HepG2 (cell line): ENCODE measurements around the gene RALB. TPM values are rescaled to one million over a fixed set of nuclear protein-coding genes. Genes with fewer than 3 reads are reported as not detected.

Experiments
- CEBPB ChIP-seq: IDR thresholded peaks from 2 replicates; pipeline ENCODE4 v1.6.1; 2011; ENCODE audit warnings: low read depth, low read length, improper control_type of control experiment, borderline replicate concordance
- FOXK1 ChIP-seq: sonication (generic); formaldehyde crosslinking; IDR thresholded peaks from 2 replicates; pipeline ENCODE4 v1.4.0; 2020; ENCODE audit warnings: low read depth, missing genetic modification reagents, borderline replicate concordance
- KDM6A ChIP-seq: IDR thresholded peaks from 2 replicates; pipeline ENCODE4 v1.6.1; 2016; ENCODE audit warnings: low read depth
- MAFK ChIP-seq, 2 experiments: IDR thresholded peaks in 1 of 2; conservative IDR thresholded peaks in 1 of 2; 2 replicates each; pipeline ENCODE4 v1.6.1; 2011; ENCODE audit warnings: improper control_type of control experiment in 2 of 2, low read length in 2 of 2
- MAZ ChIP-seq, 2 experiments: sonication (generic) in 1 of 2; formaldehyde crosslinking in 1 of 2; IDR thresholded peaks; 2 replicates each; pipeline versions ENCODE4 v1.5.0 to v1.6.1; 2012 to 2020; ENCODE audit warnings: low read depth in 2 of 2, mild to moderate bottlenecking in 2 of 2, borderline replicate concordance in 1 of 2, improper control_type of control experiment in 1 of 2, low read length in 1 of 2, missing genetic modification reagents in 1 of 2, moderate library complexity in 1 of 2
- MYC ChIP-seq: sonication (generic); formaldehyde crosslinking; IDR thresholded peaks from 2 replicates; pipeline ENCODE4 v1.9.0; 2021; ENCODE audit warnings: missing genetic modification reagents, borderline replicate concordance
- NFIC ChIP-seq: IDR thresholded peaks from 2 replicates; pipeline ENCODE4 v1.6.1; 2012; ENCODE audit warnings: mild to moderate bottlenecking, low read length, inconsistent platforms
- THAP9 ChIP-seq: sonication (generic); formaldehyde crosslinking; IDR thresholded peaks from 2 replicates; pipeline ENCODE4; 2020; ENCODE audit warnings: missing genetic modification reagents, mild to moderate bottlenecking, borderline replicate concordance
- ZNF225 ChIP-seq: sonication (generic); formaldehyde crosslinking; IDR thresholded peaks from 2 replicates; pipeline ENCODE4 v1.4.0; 2020; ENCODE audit warnings: mild to moderate bottlenecking, missing genetic modification reagents
- ZNF33B ChIP-seq: sonication (generic); formaldehyde crosslinking; IDR thresholded peaks from 2 replicates; pipeline ENCODE4 v1.5.1; 2020; ENCODE audit warnings: mild to moderate bottlenecking, missing genetic modification reagents
- ZNF367 ChIP-seq: sonication (generic); formaldehyde crosslinking; IDR thresholded peaks from 2 replicates; pipeline ENCODE4 v1.4.0; 2020; ENCODE audit warnings: missing genetic modification reagents, borderline replicate concordance
- ZNF547 ChIP-seq: sonication (generic); formaldehyde crosslinking; IDR thresholded peaks from 2 replicates; pipeline ENCODE4 v1.5.1; 2020; ENCODE audit warnings: mild to moderate bottlenecking, missing genetic modification reagents
- ZNF800 ChIP-seq: sonication (generic); formaldehyde crosslinking; IDR thresholded peaks from 2 replicates; pipeline ENCODE4 v1.4.0; 2020; ENCODE audit warnings: missing genetic modification reagents
- polyA plus RNA-seq, 8 experiments: library from polyadenylated mRNA; depleted of rRNA in 3 of 8; stranded (reverse) in 7 of 8; unstranded in 1 of 8; fragments of >200 nt; fragmentation: Illumina TruSeq in 4 of 8; extraction: Trizol in 4 of 8; gene quantifications; 2 replicates each; pipeline versions ENCODE4 v1.2.1 to v1.2.3, GENCODE V29; 2011 to 2016; ENCODE audit warnings: low read depth in 4 of 8, missing spikeins in 1 of 8, mixed read lengths in 1 of 8; ENCODE audit not compliant: insufficient read depth in 1 of 8
- total RNA-seq, 5 experiments: library from RNA; depleted of rRNA; stranded (reverse); fragments of >200 nt; fragmentation: Illumina TruSeq; extraction: Trizol; gene quantifications; 2 replicates each; pipeline ENCODE4 v1.2.3, GENCODE V29; 2016; ENCODE audit warnings: low read depth in 1 of 5
- TF ChIP-seq, protein P1 (sequence below): sonication (generic); formaldehyde crosslinking; IDR thresholded peaks from 2 replicates; pipeline ENCODE4 v1.4.0; 2020; ENCODE audit warnings: missing genetic modification reagents
- TF ChIP-seq, protein P2 (sequence below): sonication (generic); formaldehyde crosslinking; IDR thresholded peaks from 2 replicates; pipeline ENCODE4 v1.4.0; 2020; ENCODE audit warnings: mild to moderate bottlenecking, missing genetic modification reagents
- TF ChIP-seq, protein P3 (sequence below): sonication (generic); formaldehyde crosslinking; IDR thresholded peaks from 2 replicates; pipeline ENCODE4 v1.4.0; 2020; ENCODE audit warnings: missing genetic modification reagents, mild to moderate bottlenecking, borderline replicate concordance

Gene RALB
- total and polyA plus RNA-seq, 2 of the 13 experiments (the other 11 are each of a cell fraction or from before 2014, with no cell fraction given): 37.8 to 43.2 TPM

DNA sequence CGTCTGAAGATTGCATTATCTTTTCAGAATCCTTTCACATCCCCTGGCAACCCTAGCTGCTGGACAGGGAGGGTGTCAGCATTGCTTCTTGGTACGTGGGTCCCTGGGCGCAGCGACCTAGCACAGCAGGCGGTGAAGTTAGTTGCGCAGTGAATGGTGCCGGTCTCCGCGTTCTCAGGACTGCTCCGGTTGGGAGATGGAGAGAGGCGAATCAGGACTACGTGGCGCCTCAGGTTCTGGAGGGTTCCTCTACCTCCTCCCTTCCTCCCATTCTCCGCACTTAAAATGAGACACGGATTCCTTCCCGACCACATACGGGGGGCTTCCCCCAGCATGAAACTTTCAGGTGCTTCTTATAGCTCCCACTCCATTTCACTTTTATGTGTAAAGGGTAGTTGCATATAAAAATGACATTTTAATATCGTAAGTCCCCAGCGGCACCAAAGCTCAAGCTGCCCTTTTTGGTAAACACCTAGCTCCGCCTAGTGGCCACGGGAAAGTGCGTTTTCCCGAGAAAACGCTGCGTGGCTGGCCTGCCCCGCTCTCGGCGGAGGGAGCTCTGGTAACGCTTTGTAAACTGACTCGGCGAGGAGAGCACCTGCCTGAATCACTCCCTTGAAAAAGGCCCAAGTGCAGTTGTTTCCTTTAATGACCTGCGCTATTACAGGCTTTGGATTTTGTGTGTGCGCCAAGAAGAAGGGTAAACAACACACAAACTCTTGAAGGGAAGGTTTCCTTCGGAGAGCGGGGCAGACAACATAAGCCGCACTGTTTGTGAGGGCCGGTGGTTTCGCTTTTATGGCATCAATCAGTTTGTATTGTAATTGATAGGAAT is 60.4 kb downstream of the RALB start (continued):
- TF ChIP-seq, protein P1, sequence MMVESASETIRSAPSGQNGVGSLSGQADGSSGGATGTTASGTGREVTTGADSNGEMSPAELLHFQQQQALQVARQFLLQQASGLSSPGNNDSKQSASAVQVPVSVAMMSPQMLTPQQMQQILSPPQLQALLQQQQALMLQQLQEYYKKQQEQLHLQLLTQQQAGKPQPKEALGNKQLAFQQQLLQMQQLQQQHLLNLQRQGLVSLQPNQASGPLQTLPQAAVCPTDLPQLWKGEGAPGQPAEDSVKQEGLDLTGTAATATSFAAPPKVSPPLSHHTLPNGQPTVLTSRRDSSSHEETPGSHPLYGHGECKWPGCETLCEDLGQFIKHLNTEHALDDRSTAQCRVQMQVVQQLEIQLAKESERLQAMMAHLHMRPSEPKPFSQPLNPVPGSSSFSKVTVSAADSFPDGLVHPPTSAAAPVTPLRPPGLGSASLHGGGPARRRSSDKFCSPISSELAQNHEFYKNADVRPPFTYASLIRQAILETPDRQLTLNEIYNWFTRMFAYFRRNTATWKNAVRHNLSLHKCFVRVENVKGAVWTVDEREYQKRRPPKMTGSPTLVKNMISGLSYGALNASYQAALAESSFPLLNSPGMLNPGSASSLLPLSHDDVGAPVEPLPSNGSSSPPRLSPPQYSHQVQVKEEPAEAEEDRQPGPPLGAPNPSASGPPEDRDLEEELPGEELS (CRISPR knock-in tag): no peak
- TF ChIP-seq MYC (CRISPR knock-in tag): peak; percentile 39; the same call in 1 of the 2 replicates
- no peak for TF ChIP-seq THAP9 (CRISPR knock-in tag)
- no peak for TF ChIP-seq ZNF367 (CRISPR knock-in tag)
- TF ChIP-seq ZNF800 (CRISPR knock-in tag): no peak
- TF ChIP-seq, protein P2, sequence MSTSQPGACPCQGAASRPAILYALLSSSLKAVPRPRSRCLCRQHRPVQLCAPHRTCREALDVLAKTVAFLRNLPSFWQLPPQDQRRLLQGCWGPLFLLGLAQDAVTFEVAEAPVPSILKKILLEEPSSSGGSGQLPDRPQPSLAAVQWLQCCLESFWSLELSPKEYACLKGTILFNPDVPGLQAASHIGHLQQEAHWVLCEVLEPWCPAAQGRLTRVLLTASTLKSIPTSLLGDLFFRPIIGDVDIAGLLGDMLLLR (CRISPR knock-in tag): no peak; the same call in 1 of the 2 replicates
- TF ChIP-seq KDM6A (CRISPR knock-in tag): no peak
- TF ChIP-seq MAZ (IDR thresholded peaks at IDR 0.05; ENCODE audit: borderline replicate concordance, low read depth, low read length): no peak
- peak; percentile 36; the same call in 1 of the 2 replicates for TF ChIP-seq MAZ (CRISPR knock-in tag; IDR thresholded peaks at IDR 0.05; ENCODE audit: low read depth)
- no peak for TF ChIP-seq ZNF547 (CRISPR knock-in tag)
- TF ChIP-seq ZNF225: peak; percentile 42; the same call in 1 of the 2 replicates
- no peak for TF ChIP-seq ZNF33B
- TF ChIP-seq MAFK (conservative IDR thresholded peaks at IDR 0.05 in 1 of 2, IDR thresholded peaks at IDR 0.05 in 1 of 2; ENCODE audit: low read length in 2 of 2): no peak
- no peak for TF ChIP-seq NFIC
- TF ChIP-seq CEBPB: no peak
- TF ChIP-seq, protein P3, sequence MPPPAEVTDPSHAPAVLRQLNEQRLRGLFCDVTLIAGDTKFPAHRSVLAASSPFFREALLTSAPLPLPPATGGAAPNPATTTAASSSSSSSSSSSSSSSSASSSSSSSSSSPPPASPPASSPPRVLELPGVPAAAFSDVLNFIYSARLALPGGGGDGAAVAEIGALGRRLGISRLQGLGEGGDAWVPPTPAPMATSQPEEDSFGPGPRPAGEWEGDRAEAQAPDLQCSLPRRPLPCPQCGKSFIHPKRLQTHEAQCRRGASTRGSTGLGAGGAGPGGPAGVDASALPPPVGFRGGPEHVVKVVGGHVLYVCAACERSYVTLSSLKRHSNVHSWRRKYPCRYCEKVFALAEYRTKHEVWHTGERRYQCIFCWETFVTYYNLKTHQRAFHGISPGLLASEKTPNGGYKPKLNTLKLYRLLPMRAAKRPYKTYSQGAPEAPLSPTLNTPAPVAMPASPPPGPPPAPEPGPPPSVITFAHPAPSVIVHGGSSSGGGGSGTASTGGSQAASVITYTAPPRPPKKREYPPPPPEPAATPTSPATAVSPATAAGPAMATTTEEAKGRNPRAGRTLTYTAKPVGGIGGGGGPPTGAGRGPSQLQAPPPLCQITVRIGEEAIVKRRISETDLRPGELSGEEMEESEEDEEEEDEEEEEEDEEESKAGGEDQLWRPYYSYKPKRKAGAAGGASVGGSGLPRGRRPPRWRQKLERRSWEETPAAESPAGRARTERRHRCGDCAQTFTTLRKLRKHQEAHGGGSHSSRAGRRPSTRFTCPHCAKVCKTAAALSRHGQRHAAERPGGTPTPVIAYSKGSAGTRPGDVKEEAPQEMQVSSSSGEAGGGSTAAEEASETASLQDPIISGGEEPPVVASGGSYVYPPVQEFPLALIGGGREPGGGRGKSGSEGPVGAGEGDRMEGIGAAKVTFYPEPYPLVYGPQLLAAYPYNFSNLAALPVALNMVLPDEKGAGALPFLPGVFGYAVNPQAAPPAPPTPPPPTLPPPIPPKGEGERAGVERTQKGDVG (CRISPR knock-in tag): no peak; the same call in 1 of the 2 replicates
- TF ChIP-seq FOXK1 (CRISPR knock-in tag): no peak; the same call in 1 of the 2 replicates
